Activated CD8-positive, alpha-beta memory T cell treated with anti-CD3 and anti-CD28 coated beads, Interleukin-2, amount 50 U/mL, for 1 hour (primary cell): ENCODE results near the gene PERM1.
"Not testable (repeated sequence)": the region's sequence is repeated elsewhere in the genome, so short reads cannot be mapped to it uniquely, and the experiment has no call there.

Experiments used
- DNase-seq: peaks from one replicate; pipeline ENCODE4 v3.0.0-alpha.2; 2020; ENCODE audit errors: extremely low read depth

The PERM1 gene

GRCh38 chr1:947958-948357, 33.9 kb downstream of the PERM1 start:
- DNase-seq = no peak

- not testable (repeated sequence) for DNase-seq
These were observed 35.1 kb downstream of the PERM1 start for GRCh38 chr1:946811-947210.

GRCh38 chr1:945688-946556, 36.0 kb downstream of the PERM1 start:
- no peak for DNase-seq

GRCh38 chr1:944341-945325, 37.3 kb downstream of the PERM1 start:
- no peak for DNase-seq

- no peak for DNase-seq
These were observed 38.1 kb downstream of the PERM1 start for GRCh38 chr1:943545-944340.

- DNase-seq = no peak
These were observed 38.9 kb downstream of the PERM1 start for GRCh38 chr1:942864-943533.

GRCh38 chr1:942411-942821, 39.5 kb downstream of the PERM1 start:
- no peak for DNase-seq

- DNase-seq = no peak
These were observed 40.1 kb downstream of the PERM1 start for GRCh38 chr1:941588-942383.

GRCh38 chr1:941015-941587, 40.8 kb downstream of the PERM1 start:
- no peak for DNase-seq

- no peak for DNase-seq
These were observed 41.5 kb downstream of the PERM1 start for GRCh38 chr1:940107-941014.

GRCh38 chr1:939511-940106, 42.3 kb downstream of the PERM1 start:
- DNase-seq = no peak

GRCh38 chr1:938711-939489, 43.0 kb downstream of the PERM1 start:
- no peak for DNase-seq

GRCh38 chr1:938088-938683, 43.7 kb downstream of the PERM1 start:
- no peak for DNase-seq

- DNase-seq = no peak
These were observed 44.4 kb downstream of the PERM1 start for GRCh38 chr1:937521-937920.

GRCh38 chr1:936348-937264, 45.3 kb downstream of the PERM1 start:
- DNase-seq = no peak

- DNase-seq = no peak
These were observed 46.1 kb downstream of the PERM1 start for GRCh38 chr1:935751-936231.
